ENCODE data around the gene NUPR2.

DNA sequence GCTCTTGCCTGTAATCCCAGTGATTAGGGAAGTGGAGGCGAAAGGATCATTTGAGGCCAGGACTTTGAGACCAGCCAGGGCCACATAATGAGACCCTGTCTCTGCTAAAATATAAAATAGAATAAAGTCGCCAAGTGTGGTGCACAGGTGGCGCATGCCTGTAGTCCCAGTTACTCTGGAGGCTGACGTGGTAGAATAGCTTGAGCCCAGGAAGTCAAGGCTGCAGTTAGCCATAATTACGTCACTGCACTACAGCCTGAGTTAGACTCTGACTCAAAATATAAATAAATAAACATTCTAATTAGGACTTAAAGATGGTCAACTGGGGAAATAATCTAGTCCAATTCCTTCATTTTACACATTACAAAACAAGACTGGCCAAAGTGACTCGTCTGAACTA, 10.7 kb downstream of the NUPR2 start:
- no peak for TF ChIP-seq POLR2A (IDR thresholded peaks at IDR 0.05; ENCODE audit: low read depth, low read length)
- TF ChIP-seq TAF1 (IDR thresholded peaks at IDR 0.05; ENCODE audit: low read depth, low read length): no peak
- TF ChIP-seq POLR2AphosphoS5 (IDR thresholded peaks at IDR 0.05; ENCODE audit: low read depth, low read length): no peak
- TF ChIP-seq SPI1 (IDR thresholded peaks at IDR 0.05; ENCODE audit: low read depth, low read length): no peak

All from GM12891 (cell line).